GM12891 (cell line): ENCODE results near the gene NACC2.

Experiments used
- POLR2A ChIP-seq: IDR thresholded peaks from 2 replicates; pipeline ENCODE4 v1.6.1; 2011; ENCODE audit warnings: low read depth, low read length, control low read depth
- POU2F2 ChIP-seq: IDR thresholded peaks from 2 replicates; pipeline ENCODE4 v1.6.1; 2011; ENCODE audit warnings: low read depth, mild to moderate bottlenecking, control low read depth, low read length, moderate library complexity
- SPI1 ChIP-seq: IDR thresholded peaks from 2 replicates; pipeline ENCODE4 v1.6.1; 2011; ENCODE audit warnings: low read depth, low read length, control low read depth
- TAF1 ChIP-seq: IDR thresholded peaks from 2 replicates; pipeline ENCODE4 v1.6.1; 2011; ENCODE audit warnings: low read depth, low read length, control low read depth

DNA sequence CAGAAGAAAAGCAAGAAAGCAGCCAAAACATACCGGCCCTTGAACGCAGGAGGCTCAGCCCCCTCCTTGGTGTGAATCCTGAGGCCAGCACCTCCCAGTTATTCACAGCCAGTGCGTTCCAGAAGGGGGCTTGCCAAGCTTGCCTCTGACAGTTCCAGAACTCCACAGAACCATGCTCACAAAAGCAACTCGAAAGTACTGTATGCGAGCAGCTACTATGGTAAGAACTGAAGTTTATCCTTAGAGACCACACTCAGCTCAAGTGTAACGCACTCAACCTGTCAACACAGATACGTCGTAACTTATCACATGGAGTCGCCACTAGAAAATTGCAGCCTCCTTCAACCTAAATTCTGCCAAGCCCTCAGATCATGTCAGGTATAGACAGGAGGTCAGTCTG, 135.3 kb downstream of the NACC2 start:
- no peak for TF ChIP-seq POLR2A
- no peak for TF ChIP-seq POU2F2
- no peak for TF ChIP-seq TAF1
- TF ChIP-seq SPI1, result no peak
